ENCODE data around the gene CROCC.

DNA sequence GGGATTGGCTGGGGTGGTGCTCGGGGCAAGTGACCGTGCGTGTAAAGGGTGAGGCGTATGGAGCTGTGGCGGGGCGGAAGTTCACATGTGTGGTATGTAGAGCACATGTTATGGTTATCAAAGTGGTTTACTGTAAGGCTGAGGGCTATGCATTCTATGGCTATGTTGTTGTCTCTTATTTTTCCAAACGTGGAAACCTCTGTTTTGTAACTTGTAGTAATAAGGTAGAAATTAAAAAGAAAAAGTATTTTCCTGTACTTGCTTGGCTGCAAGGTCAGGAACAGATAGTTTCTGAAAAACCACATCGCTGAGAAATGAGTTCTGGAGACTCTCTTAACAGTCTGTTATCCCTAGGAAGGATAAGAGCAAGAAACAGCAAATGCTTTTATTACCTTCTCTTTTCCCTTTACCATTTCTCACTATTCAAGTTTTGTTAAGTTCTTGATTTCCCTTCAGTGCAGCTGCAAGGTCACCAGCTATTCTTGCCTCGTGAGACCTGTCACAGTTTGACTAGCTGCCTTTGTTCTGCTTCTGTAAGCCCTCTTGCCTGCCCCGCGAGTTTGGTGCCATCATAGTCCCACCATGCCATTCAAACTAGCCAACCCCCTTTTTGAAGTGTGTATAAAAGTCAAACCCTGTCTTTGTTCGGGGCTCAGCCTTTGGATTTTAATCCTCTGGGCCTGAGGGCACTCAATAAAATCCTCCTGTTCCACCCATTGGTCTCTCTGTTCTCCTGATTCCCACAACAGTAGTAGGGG is 16.4 kb upstream of the CROCC start:
- TF ChIP-seq, protein P1, sequence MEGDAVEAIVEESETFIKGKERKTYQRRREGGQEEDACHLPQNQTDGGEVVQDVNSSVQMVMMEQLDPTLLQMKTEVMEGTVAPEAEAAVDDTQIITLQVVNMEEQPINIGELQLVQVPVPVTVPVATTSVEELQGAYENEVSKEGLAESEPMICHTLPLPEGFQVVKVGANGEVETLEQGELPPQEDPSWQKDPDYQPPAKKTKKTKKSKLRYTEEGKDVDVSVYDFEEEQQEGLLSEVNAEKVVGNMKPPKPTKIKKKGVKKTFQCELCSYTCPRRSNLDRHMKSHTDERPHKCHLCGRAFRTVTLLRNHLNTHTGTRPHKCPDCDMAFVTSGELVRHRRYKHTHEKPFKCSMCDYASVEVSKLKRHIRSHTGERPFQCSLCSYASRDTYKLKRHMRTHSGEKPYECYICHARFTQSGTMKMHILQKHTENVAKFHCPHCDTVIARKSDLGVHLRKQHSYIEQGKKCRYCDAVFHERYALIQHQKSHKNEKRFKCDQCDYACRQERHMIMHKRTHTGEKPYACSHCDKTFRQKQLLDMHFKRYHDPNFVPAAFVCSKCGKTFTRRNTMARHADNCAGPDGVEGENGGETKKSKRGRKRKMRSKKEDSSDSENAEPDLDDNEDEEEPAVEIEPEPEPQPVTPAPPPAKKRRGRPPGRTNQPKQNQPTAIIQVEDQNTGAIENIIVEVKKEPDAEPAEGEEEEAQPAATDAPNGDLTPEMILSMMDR (IDR thresholded peaks at IDR 0.05), result no peak
- peak; percentile 96 for TF ChIP-seq POLR2A (IDR thresholded peaks at IDR 0.05)
- TF ChIP-seq POLR2AphosphoS5 (IDR thresholded peaks at IDR 0.05), result peak; percentile 100
- TF ChIP-seq EP300 (IDR thresholded peaks at IDR 0.05), result no peak

All from gastroesophageal sphincter (tissue), 3 donors.